Calu3 (cell line): ENCODE measurements around the gene SAC3D1. TPM values are rescaled to one million over a fixed set of nuclear protein-coding genes. Genes with fewer than 3 reads are reported as not detected.
"Not testable (repeated sequence)": the region's sequence is repeated elsewhere in the genome, so short reads cannot be mapped to it uniquely, and the experiment has no call there.

Experiments used
- BruUV-seq: library from RNA; stranded (reverse); fragments of 400-500 nt; replicated peaks from 2 replicates; lab custom pipeline; 2021; lab: Mats Ljungman, UMichigan
- CTCF ChIA-PET: fragments of 300-600 bp; sonication (Branson Sonifier 250); formaldehyde crosslinking; loops from one replicate; lab custom pipeline; 2022; ENCODE audit warnings: antibody characterized with exemption; lab: Charles Lee
- DNase-seq: peaks from one replicate; pipeline ENCODE4 v3.0.0; 2022
- H3K27ac Mint-ChIP-seq: one replicate; pipeline ENCODE4 v1.8.0; 2022; ENCODE audit warnings: mixed read lengths; ENCODE audit not compliant: unreplicated experiment
- H3K27me3 Mint-ChIP-seq: one replicate; pipeline ENCODE4 v1.8.0; 2022; ENCODE audit warnings: mixed read lengths; ENCODE audit not compliant: unreplicated experiment
- H3K36me3 Mint-ChIP-seq: one replicate; pipeline ENCODE4 v1.8.0; 2022; ENCODE audit warnings: mild to moderate bottlenecking, moderate library complexity, mixed read lengths; ENCODE audit not compliant: insufficient read depth, unreplicated experiment
- H3K4me1 Mint-ChIP-seq: one replicate; pipeline ENCODE4 v1.8.0; 2022; ENCODE audit warnings: mild to moderate bottlenecking, low read depth, mixed read lengths; ENCODE audit not compliant: unreplicated experiment
- H3K4me3 Mint-ChIP-seq: one replicate; pipeline ENCODE4 v1.8.0; 2022; ENCODE audit warnings: mild to moderate bottlenecking, low read depth, moderate library complexity, mixed read lengths; ENCODE audit not compliant: unreplicated experiment
- H3K9me3 Mint-ChIP-seq: one replicate; pipeline ENCODE4 v1.8.0; 2022; ENCODE audit warnings: low read depth, mixed read lengths; ENCODE audit not compliant: unreplicated experiment
- CTCF ChIP-seq: fragments of 200-600 bp; IDR thresholded peaks from one replicate; pipeline ENCODE4 v1.8.0; 2022; ENCODE audit warnings: antibody characterized with exemption; ENCODE audit not compliant: unreplicated experiment
- intact Hi-C: fragments of 100-400 bp; cut with micrococcal nuclease; formaldehyde crosslinking; loops from one replicate; pipeline ENCODE4 v1.10.0; 2022; ENCODE audit not compliant: unreplicated experiment
- total RNA-seq: library from RNA; stranded (reverse); gene quantifications from 2 replicates; pipeline ENCODE4 v1.2.3, GENCODE V29; 2022

SAC3D1 gene
- total RNA-seq, 1 experiment from 2014 or later, result 17.6 TPM

- Mint-ChIP-seq H3K36me3 (peaks cover 50% of the 10 kb centered on the region), H3K4me3 (no peak overlapping the region), H3K4me1 (peaks cover 25% of the 10 kb centered on the region), H3K27ac (no peak overlapping the region), H3K9me3 (no peaks in the 10 kb centered on the region), H3K27me3 (no peaks in the 10 kb centered on the region)
- intact Hi-C loops, result no loop called here
- TF ChIP-seq CTCF, result no peak
- CTCF ChIA-PET, result no interaction called here
- no peak for DNase-seq
- no TSS peak for BruUV-seq
These were observed 24.3 kb upstream of the SAC3D1 start for GRCh38 chr11:65016705-65017104.

DNA sequence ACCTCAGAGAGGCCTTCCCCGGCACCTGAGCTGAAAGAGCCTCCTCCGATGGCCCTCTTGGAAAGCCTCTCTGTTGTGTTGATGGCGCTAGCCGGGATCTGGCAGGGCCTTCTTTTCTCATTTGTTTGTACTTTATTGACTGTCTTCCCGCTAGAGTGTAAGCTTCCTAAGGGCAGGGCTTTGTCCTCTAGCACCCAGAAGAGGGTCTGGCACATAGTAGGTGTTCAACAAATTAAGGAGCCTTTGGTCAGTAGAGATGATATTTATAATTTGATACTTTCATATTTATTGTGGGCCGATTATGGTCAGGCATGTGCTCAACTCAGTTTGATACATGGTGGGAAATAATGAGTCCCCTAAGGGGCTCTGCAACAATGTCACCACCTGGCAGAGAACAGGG lies 23.1 kb upstream of the SAC3D1 start:
- CTCF ChIA-PET, result no interaction called here
- H3K36me3 Mint-ChIP-seq, result peaks cover 49% of the 10 kb centered on the region
- peaks cover 21% of the 10 kb centered on the region for H3K4me1 Mint-ChIP-seq
- BruUV-seq, result no TSS peak
- DNase-seq, result no peak
- intact Hi-C loops, result no loop called here
- no peak for TF ChIP-seq CTCF
- H3K27me3 Mint-ChIP-seq, result no peaks in the 10 kb centered on the region
- no peaks in the 10 kb centered on the region for H3K9me3 Mint-ChIP-seq
- H3K4me3 Mint-ChIP-seq, result no peak overlapping the region
- H3K27ac Mint-ChIP-seq, result no peak overlapping the region

DNA sequence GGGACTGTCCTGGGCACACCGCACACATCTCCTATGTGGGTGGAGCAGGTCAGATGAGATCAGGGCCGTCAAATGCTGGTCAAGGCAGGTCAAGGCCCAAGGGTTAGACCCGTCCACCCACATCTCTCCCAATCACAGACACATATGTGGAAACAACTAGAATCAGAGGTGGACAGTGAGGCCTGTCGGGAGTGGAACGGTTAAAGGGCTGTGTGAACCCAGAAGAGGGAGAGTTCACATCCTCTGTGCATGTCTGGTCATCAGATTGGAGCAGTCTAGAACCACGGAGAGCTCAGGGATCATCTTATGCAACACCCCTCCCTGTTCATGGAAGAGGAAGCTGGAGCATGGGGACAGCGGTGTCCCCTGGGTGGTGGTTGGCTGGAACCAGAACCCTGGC lies 21.2 kb upstream of the SAC3D1 start:
- CTCF ChIA-PET, result no interaction called here
- Mint-ChIP-seq H3K27me3 (no peaks in the 10 kb centered on the region), H3K4me1 (peaks cover 15% of the 10 kb centered on the region), H3K9me3 (no peaks in the 10 kb centered on the region), H3K36me3 (peaks cover 31% of the 10 kb centered on the region), H3K27ac (no peak overlapping the region), H3K4me3 (no peak overlapping the region)
- BruUV-seq, result no TSS peak
- TF ChIP-seq CTCF, result no peak
- no peak for DNase-seq
- intact Hi-C loops, result no loop called here

- Mint-ChIP-seq H3K4me3 (no peak overlapping the region), H3K27ac (no peak overlapping the region), H3K4me1 (peaks cover 13% of the 10 kb centered on the region), H3K9me3 (no peaks in the 10 kb centered on the region), H3K27me3 (no peaks in the 10 kb centered on the region), H3K36me3 (peaks cover 29% of the 10 kb centered on the region)
- DNase-seq, result no peak
- no peak for TF ChIP-seq CTCF
- intact Hi-C loops, result no loop called here
- no TSS peak for BruUV-seq
- CTCF ChIA-PET, result no interaction called here
These were observed 20.0 kb upstream of the SAC3D1 start for GRCh38 chr11:65021003-65021402.

- BruUV-seq, result no TSS peak
- Mint-ChIP-seq H3K4me3 (no peak overlapping the region), H3K9me3 (no peaks in the 10 kb centered on the region), H3K4me1 (peaks cover 8% of the 10 kb centered on the region), H3K36me3 (peaks cover 28% of the 10 kb centered on the region), H3K27ac (no peak overlapping the region), H3K27me3 (no peaks in the 10 kb centered on the region)
- CTCF ChIA-PET, result no interaction called here
- DNase-seq, result no peak
- intact Hi-C loops, result no loop called here
- TF ChIP-seq CTCF, result no peak
These were observed 19.5 kb upstream of the SAC3D1 start for GRCh38 chr11:65021509-65021908.

GRCh38 chr11:65023502-65023901 lies 17.5 kb upstream of the SAC3D1 start:
- H3K27ac Mint-ChIP-seq, H3K27me3 Mint-ChIP-seq, BruUV-seq, intact Hi-C loops, H3K9me3 Mint-ChIP-seq, CTCF ChIA-PET, H3K4me3 Mint-ChIP-seq, DNase-seq: not testable (repeated sequence)
- Mint-ChIP-seq H3K36me3 (peaks cover 28% of the 10 kb centered on the region), H3K4me1 (peaks cover 16% of the 10 kb centered on the region)
